WTC11 (cell line): Measurements from ENCODE around the gene SIPA1L3.

Source experiments
- ATF6 ChIP-seq: sonication (generic); formaldehyde crosslinking; IDR thresholded peaks from 2 replicates; pipeline ENCODE4 v1.8.1; 2023; ENCODE audit warnings: mild to moderate bottlenecking, missing genetic modification reagents
- CTCF ChIP-seq: fragments of 200-600 bp; IDR thresholded peaks from 2 replicates; pipeline ENCODE4 v1.8.0; 2022; ENCODE audit warnings: antibody characterized with exemption
- USF2 ChIP-seq: sonication (generic); formaldehyde crosslinking; IDR thresholded peaks from 2 replicates; pipeline ENCODE4 v1.8.1; 2023; ENCODE audit warnings: mild to moderate bottlenecking, missing genetic modification reagents, moderate library complexity

GRCh38 chr19:38162632-38163031 is 255.6 kb downstream of the SIPA1L3 start:
- TF ChIP-seq CTCF (no peak), ATF6 (CRISPR knock-in tag) (no peak), USF2 (peak; percentile 68)
